ENCODE results near the gene PIGO. TPM values are rescaled to one million over a fixed set of nuclear protein-coding genes. Genes with fewer than 3 reads are reported as not detected.
A peak's percentile ranks its signal among the peaks of the same experiment; 100 is the strongest.

The PIGO gene
- total and polyA plus RNA-seq, 10 of the 15 experiments (the other 5 are each of a cell fraction or from before 2014, with no cell fraction given): 8.2 to 23.3 (median 18.4) TPM

- Histone ChIP-seq H3K4me2 (ENCODE audit: control insufficient read depth, insufficient read depth) (peak overlapping the region; percentile 86), H3K27me3 (replicated peaks in 1 of 2; ENCODE audit: control insufficient read depth in 2 of 2, insufficient read depth in 2 of 2, low read length in 1 of 2) (no peaks in the 10 kb centered on the region), H3K27ac (ENCODE audit: control insufficient read depth, insufficient read depth) (peak overlapping the region; percentile 24; the same call in 1 of the 2 replicates), H3K79me2 (ENCODE audit: control insufficient read depth, insufficient read depth, low read length) (peaks cover 3% of the 10 kb centered on the region), H2AFZ (ENCODE audit: control insufficient read depth, low read depth, low read length) (peak overlapping the region; percentile 75), H3K36me3 (ENCODE audit: control insufficient read depth in 2 of 2, insufficient read depth in 2 of 2, low read length in 1 of 2) (peaks cover 0 to 2% of the 10 kb centered on the region in 2 experiments; a peak in 2 of 4 replicates), H4K20me1 (ENCODE audit: control insufficient read depth, insufficient read depth) (no peaks in the 10 kb centered on the region), H3K9me3 (replicated peaks; ENCODE audit: control insufficient read depth, insufficient read depth, low read length) (no peaks in the 10 kb centered on the region), H3K4me3 (peak overlapping the region; percentile 98), H3K4me1 (ENCODE audit: control insufficient read depth, insufficient read depth, low read length) (peaks cover 26% of the 10 kb centered on the region), H3K9ac (ENCODE audit: control insufficient read depth, insufficient read depth, low read length) (peak overlapping the region; percentile 68; the same call in 1 of the 2 replicates)
- ChIA-PET CTCF (interaction anchor here (0.6 to 1.7 kb wide), 9 partner anchors 8 to 1755 kb away, joined by 3 to 5 read pairs (median 4); partner anchors contain the start of genes FANCG, PIGO and STOML2), RAD21 (ENCODE audit: unreplicated experiment) (interaction anchor here (0.8 to 1.9 kb wide), 3 partner anchors 8 to 40 kb away, joined by 3 to 9 read pairs (median 4); partner anchors contain the start of genes FANCG and STOML2), POLR2A (interaction anchor here (0.5 to 2.0 kb wide), 5 partner anchors 8 to 493 kb away, joined by 3 to 14 read pairs (median 5); partner anchors contain the start of genes FANCG, PIGO and STOML2), SMC1A (ENCODE audit: uncharacterized antibody, unreplicated experiment) (no interaction called here)
- FAIRE-seq (peak; percentile 81), ATAC-seq (peak; percentile 87), DNase-seq (ENCODE audit: low read depth, low spot score) (peak; percentile 89)
- in situ Hi-C loops (cut with MboI): no loop called here
- intact Hi-C loops (cut with micrococcal nuclease; ENCODE audit: unreplicated experiment): loop anchor here (1.0 to 10.0 kb wide), 5 partner anchors 8 to 704 kb away; partner anchors contain the start of genes CREB3, HINT2, SPAG8 and STOML2
- WGBS (ENCODE audit: insufficient coverage, insufficient replicate concordance, low lambda C conversion rate, missing lambda C conversion rate): 4% methylated on average over 44 of the region's 57 CpGs
- no TSS peak for BruUV-seq (replicated peaks)
- TF ChIP-seq KAT2A (conservative IDR thresholded peaks at IDR 0.05; ENCODE audit: control insufficient read depth, low read depth, low read length) (no peak), SP1 (IDR thresholded peaks at IDR 0.05; ENCODE audit: low read depth, low read length) (peak; percentile 92), HDGF (IDR thresholded peaks at IDR 0.05) (peak; percentile 86), SMARCA5 (IDR thresholded peaks at IDR 0.05) (peak; percentile 35; the same call in 1 of the 2 replicates), ZBTB40 (IDR thresholded peaks at IDR 0.05; ENCODE audit: borderline replicate concordance) (peak; percentile 26; the same call in 1 of the 2 replicates), EZH2 (IDR thresholded peaks at IDR 0.05; ENCODE audit: borderline replicate concordance, control insufficient read depth, low read depth, low read length) (no peak), RFX5 (IDR thresholded peaks at IDR 0.05; ENCODE audit: low read depth, low read length) (peak; percentile 77), E2F4 (IDR thresholded peaks at IDR 0.05; ENCODE audit: low read depth, low read length) (0 out of 2 replicates have a peak, but pooled peaks have one; percentile 29), BHLHE40 (IDR thresholded peaks at IDR 0.05; ENCODE audit: borderline replicate concordance in 1 of 2, low read depth in 2 of 2, low read length in 1 of 2) (0 out of 4 replicates have a peak, but pooled peaks of 1 of the 2 experiments have one; percentile 33), BACH1 (IDR thresholded peaks at IDR 0.05; ENCODE audit: borderline replicate concordance) (peak; percentile 30; the same call in 1 of the 2 replicates), SIN3A (IDR thresholded peaks at IDR 0.05; ENCODE audit: low read depth, low read length) (peak; percentile 52; the same call in 1 of the 2 replicates)
- TF ChIP-seq, protein P1, sequence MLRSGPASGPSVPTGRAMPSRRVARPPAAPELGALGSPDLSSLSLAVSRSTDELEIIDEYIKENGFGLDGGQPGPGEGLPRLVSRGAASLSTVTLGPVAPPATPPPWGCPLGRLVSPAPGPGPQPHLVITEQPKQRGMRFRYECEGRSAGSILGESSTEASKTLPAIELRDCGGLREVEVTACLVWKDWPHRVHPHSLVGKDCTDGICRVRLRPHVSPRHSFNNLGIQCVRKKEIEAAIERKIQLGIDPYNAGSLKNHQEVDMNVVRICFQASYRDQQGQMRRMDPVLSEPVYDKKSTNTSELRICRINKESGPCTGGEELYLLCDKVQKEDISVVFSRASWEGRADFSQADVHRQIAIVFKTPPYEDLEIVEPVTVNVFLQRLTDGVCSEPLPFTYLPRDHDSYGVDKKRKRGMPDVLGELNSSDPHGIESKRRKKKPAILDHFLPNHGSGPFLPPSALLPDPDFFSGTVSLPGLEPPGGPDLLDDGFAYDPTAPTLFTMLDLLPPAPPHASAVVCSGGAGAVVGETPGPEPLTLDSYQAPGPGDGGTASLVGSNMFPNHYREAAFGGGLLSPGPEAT (IDR thresholded peaks at IDR 0.05; ENCODE audit: low read depth): peak; percentile 31; the same call in 1 of the 2 replicates
- TF ChIP-seq, protein P2, sequence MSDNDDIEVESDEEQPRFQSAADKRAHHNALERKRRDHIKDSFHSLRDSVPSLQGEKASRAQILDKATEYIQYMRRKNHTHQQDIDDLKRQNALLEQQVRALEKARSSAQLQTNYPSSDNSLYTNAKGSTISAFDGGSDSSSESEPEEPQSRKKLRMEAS (IDR thresholded peaks at IDR 0.05; ENCODE audit: low read depth, low read length): 0 out of 2 replicates have a peak, but pooled peaks have one; percentile 22
Observed at GRCh38 chr9:35111001-35111933, 14.9 kb upstream of the PIGO start.
